ENCODE measurements around the gene FGFBP3.
"Not testable (repeated sequence)": the region's sequence is repeated elsewhere in the genome, so short reads cannot be mapped to it uniquely, and the experiment has no call there.

The FGFBP3 gene

DNA sequence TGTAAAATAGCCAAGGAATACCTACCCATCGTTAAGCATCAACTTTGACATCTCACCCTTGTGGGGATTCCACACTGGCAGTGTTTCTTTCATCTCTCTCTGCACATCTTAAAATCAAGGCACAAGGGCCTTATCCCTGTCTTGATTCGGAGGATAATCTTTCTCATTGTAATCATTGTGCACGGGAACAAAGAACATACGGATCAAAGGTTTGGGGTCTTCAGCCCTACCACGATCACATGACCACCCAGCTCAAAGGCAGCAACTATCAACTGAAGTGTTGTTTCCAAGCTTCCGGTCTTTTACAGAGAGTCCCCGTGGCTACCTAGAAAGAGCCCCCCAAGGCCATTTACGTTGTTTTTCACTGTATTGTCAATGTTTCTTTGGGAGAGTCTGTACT lies 11.9 kb downstream of the FGFBP3 start:
- no peak for DNase-seq

DNA sequence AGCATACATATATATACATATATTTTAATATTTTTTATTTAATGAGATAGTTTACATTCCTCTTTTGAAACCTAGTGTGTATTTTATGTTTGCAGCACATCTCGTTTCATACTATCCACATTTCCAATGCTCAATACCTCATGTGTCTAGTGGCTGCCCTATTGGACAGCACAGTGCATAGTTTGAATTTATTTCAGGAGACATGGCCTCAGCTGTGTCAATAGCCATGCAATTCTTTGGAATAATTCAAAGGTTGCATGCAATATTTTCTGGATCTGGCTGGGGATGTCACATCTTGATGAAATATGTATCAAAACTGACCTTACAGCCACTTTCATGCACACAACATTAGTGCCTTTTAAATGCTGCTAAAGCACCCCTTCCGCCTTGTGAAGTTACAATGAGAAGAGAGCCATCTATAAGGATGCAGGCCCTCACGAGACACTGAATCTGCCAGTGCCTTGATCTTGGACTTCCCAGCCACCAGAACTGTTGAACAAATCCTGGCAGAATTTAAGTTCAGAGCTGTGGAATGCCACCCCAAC lies 13.0 kb downstream of the FGFBP3 start:
- no peak for DNase-seq

DNA sequence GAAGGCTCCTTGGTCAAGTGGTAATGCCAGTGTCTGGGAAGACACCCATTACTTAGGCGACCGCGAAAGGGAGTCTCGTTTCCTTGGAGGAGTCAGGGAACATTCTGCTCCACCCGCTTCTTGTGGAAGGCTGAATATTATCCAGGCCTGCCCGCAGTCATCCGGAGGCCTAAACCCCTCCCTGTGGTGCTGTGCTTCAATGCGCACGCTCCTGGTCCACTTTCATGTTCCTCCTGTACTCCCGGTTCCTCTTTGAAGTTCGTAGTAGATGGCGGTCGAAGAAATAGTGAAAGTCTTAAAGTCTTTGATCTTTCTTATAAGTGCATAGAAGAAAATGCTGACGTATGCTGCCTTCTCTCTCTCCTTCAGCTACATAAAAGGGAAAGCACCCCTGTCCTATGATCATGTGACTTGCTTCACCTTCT lies 15.0 kb downstream of the FGFBP3 start:
- DNase-seq: not testable (repeated sequence)

DNA sequence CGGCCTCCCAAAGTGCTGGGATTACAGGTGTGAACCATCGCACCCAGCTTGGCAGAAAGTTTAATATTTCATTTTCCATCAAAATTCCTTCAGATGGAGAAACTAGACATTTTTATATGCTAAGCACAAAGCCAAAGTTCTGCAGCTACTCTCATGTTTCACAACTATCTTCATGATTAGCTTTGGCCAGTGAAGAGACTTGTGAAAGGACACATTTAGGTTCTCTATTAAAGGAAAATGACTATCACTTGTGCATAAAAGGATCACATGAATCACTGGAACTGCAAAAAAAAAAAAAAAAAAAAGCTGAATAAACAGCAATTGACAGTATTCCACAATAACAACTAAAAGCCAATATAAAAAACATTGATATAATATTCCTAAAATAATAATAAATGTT lies 16.2 kb downstream of the FGFBP3 start:
- no peak for DNase-seq

DNA sequence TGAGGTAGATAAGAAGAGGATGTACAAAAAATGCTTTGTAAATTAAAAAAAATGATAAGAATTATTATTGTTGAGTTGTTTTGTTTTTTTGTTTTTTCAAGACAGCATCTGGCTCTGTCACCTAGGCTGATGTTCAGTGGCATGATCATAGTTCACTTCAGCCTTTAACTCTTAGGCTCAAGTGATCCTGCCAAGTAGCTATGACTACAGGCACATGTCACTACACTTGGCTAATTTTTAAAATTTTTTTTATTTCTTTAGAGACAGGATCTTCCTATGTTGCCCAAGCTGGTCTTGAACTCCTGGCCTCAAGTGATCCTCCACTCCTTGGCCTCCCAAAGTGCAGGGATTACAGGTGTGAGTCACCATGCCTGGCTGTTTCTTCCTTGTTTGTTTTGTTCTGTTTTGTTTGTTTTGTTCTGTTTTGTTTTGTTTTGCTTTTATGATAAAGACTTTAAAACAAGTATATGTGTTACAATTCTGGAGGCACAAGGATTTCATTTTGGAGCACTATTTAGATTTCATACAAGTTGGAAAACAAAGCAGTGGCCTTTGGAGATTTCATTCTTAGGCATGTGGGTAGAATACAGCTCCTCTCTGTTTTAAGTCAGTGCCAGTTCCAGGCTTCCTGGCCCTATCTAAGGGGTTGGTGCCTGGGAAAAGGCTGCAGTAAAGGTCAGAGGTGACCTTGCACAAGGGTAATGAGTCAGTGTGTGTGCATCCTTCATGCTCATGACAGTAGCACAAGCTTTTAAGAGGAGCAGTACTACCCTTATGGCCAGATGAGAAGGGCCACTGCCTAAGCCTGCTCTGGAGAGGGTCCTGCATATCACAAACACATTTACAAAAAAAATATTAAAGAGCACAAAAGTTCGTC lies 17.9 kb downstream of the FGFBP3 start:
- DNase-seq: no peak

DNA sequence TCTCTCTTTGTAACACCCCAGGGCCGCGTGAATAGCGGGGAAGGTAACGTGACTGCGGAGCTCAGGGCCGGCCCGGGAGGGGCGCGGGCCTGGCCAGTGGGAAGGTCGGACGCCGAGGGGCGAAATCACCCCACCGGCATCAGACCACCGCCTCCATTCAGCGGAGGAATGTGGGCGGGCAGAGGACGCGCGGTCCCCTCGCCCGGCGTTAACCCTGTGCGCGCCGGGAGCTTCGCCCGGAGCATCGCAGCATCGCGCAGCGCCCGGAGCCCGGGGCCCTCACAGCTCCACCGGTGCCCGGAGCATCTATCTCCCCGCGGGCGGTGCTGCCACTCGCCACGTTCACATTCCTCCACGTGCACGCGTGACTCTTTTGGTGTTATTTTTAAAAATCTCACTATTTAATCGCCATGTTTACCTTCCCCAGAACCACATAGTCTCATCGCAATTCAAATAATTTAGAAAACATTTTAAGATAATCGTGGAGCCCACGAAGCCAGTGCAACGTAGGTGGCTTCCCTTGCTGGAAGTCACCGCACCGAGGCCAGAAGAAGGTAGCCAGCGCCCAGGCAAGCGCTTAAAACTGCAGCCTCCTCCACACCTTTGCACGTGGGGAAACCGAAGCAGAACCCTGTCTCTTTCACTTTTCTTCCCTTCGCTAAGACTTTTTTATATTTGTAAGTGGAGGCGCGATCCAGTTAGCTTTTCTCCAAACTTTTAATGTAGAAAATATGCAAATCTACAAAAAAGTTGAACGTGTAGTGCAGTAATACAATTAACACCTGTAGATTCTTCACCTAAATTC lies 21.8 kb downstream of the FGFBP3 start:
- DNase-seq: no peak

DNA sequence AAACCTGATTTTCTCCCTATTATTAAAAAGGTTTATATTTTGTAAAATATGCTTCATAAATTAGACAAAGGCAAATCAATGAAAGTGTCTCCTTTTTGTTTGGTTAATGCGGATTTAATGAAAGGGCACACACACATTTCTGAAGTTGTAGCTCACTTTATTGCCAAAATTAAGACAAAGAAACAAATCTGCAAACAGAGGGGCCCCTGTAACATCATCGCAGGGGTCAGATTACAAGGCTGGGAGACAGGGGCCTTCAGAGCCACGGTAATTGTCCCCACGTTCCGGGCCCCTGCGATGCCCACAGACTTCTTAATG lies 22.4 kb downstream of the FGFBP3 start:
- DNase-seq: no peak

DNA sequence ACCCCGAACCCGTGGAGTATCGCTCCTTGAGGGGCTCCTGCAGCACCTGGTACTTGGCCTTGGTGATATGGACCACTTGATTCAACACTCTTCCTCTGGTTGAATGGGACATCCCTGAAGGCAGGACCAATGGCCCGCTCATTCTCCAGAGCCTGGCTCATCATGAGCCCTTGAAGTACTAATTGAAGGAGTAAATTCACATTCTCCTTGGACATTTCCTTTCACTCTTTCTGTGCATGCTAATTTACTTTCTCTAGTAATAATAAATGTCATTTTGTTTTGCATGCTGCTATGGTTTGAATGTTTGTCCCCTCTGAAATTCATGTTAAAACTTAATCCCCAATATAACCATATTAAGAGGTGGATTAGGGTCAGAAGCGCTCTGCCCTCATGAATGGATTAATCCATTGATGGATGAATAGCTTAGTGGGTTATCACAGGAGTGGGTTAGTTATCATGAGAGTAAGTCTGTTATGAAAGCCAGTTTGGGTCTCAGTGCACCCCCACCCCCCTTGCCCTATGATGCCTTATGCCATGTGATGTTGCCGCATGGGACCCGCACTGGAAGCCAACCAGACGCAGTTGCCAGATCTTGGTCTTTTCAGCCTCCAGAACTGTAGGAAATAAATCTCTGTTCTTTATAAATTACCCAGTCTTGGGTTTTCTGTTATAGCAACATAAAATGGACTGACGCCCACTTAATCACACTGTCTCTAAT lies 23.8 kb downstream of the FGFBP3 start:
- no peak for DNase-seq

DNA sequence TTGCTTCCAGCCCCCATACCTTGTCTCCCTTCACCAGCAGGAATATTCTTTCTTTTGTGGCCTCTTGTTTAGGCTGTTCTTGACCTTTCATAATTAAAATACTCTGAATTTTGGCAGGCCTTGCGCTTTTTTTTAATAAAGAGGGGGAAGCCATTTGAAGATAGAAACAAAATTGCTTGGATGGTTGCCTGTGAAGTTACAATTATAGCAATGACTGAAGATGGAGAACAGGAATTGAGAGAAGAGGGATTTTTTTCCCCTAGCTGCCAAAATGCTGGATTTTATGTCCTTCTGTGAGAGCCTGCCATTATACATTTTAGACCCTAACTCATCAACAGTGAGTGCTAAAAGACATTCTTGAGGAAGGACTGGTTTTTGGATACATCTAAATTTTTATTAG lies 24.8 kb downstream of the FGFBP3 start:
- DNase-seq: no peak

DNA sequence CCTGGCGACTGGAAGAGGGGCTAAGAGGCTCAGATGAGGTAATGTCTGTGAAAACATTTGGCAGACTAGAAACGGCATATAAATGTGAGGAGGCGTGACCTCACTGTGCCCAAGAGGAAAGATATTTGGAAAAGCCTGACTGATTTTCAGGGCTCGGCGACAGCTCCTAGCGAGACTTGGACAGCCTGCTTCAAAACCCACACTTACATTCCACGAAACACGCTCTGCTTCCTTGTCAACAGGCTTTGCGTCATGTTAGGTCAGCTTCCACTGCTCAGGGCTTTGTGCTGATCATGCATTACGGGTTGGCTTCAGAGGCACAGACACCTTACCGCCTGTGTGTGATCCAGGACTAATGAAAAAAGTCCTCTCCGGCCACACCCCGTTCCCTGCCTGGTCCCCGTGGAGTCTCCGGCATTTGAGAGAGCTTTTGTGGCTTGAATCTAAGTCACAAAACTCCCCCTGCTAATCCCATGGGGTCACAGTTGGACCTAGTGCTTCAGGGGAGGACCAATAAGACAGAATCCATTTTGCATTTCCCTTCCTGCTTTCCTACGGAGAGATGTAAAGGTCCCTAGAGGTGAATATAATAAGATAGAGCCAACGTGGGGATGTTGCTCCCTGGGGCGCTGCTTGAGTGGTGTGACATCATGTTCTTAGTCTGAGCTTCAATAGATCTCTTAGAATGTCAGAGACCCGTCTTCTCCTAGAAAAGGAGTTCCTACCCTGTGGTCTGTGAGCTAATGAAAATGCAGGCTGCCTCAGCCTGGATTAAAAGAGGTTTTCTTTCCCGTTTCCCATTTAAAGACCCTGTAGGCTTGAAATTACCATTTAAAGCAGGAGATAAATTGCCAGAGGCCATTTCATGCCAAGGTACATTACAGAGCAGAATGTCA lies 25.5 kb downstream of the FGFBP3 start:
- no peak for DNase-seq

DNA sequence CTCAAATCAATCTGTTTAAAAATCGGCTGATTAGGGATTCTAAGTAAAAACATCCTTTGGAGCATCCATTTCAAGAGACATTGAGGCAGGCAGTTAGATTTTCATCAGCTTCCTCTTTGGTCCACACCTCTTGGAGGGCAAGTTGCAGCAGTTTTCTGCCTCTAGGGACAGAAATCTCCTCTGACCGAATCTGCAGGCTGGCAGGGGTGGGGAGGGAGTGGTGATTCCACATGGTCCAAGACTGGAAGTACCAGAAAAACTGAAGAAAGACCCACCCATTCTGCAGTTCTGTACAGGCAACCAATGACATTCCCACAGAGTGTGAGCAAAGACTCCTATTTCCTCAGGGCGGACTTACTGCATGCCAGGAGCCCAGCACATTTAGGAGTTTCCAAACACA lies 29.0 kb downstream of the FGFBP3 start:
- DNase-seq: no peak

DNA sequence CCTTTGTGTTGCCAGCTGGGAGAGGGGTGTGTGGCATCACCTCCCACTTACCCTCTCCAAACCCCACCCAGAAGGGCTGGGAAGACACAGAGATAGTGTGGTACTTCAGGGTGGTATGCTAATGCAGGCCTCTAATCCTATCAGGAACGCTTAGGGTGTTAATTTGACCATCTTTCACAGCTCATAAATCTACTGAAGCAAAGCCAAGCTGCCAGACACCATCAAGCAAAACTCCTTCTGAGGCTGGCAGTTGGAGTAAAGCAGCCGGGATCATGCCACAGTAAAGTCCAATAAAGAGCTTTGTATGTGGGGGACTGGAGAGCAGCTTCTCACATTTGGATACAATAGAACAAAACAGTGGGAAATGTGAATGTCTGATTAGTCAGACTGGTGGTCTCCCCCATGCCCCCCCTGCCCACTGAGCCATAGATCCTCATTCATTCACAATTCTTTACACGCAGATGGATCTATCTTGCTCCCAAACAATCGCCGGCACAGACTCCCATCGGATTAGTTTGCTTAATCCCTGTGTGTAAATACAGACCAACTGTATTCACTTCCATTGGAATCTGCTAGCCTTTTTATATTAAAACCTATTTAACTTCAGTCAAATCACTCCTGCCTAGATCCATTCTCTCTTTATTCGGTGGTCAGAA lies 29.6 kb downstream of the FGFBP3 start:
- no peak for DNase-seq

DNA sequence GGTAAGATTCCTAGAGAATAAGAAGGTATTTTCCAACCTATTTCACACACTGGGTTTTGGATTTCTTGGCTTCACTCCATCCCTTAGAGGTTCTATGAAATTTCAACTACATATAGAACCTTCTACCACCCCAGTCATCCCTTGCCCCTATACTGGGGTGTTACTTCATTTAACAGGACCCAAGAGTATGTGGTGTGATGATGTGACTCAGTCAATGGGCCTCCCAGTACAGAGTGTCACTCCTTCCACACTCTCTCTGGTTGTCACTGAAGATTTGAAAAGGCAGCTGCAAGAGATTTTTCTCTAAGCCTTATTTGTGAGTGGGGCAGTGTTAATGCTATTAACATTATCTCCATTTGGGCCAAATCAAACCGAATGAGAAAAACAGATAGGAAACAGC lies 33.5 kb downstream of the FGFBP3 start:
- no peak for DNase-seq

DNA sequence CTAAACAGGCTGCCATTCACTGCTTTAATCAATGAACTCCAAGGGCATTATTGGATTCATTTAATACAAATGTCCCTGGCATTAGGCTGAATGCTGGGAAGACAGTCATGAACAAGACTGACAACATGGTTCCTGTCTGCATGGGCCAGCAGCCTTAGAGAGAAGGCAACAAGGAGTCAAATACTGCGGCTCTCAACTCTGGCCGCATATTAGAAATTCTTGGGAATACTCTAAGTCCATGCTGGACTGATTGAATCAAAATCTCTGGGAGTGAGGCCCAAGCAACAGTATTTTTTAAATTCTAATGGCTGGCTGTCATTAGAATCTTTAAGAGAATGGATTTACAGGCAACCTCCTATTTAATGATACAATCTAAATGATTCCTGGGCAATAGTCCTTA lies 34.1 kb downstream of the FGFBP3 start:
- no peak for DNase-seq

DNA sequence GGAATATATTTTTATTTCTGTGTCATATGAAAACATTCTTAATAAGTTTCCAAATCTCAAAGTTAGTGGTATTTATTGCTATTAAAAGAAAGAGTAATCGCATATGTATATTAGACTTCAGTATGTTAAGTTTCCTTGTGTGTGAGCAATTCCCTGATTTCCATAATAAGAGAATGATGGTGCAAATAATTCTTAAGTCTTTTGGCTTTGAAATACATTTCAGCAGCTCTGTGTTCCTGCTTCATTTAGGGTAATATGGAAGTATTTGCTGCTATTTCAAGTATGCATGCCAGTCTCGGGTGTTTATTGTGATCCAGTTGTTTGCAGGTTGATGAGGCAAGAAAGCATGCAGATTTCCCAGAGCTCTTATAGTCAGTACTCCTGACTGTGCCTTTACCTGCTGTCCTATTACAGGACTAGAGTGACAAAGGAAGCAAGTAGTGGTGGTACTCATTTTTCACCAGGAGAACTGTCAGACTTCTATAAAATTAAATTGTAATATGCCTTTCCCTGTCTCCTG lies 43.7 kb downstream of the FGFBP3 start:
- DNase-seq: no peak

DNA sequence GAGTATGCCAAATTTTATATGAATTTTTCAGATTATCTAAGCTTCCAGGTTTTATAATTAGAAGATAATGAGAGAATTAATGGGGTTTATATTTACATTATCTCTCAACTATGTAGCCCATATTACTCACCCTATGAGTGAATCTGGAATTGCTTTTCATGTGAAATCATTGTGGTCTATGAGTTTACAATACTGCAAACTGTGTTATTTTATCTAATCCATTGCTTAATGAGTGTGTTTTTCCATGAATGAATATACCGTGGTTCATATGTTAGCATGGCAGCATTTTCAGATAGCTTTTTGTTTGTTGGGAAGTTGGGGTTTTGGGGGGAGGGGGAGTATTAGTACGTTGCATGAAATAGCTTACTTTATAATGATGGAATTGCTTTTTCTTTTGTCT lies 44.5 kb downstream of the FGFBP3 start:
- no peak for DNase-seq

DNA sequence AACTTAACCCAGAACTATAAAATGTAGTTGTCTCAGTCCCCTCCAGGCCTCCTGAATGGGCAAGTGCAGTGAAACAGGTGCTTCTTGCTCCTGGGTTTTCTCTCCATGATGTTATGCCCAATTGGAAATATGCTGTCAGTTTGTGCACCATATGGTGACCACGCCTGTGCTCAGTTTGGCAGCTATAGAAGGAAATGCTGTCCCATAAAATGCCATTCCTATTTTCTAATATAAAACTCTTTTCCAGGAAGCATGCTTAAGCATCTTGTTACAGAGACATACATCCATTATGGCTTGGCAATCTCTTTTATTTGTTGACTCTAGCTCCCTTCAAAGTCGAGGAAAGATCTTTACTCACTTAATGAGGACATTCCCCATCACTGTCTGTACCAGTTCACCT lies 45.2 kb downstream of the FGFBP3 start:
- no peak for DNase-seq

DNA sequence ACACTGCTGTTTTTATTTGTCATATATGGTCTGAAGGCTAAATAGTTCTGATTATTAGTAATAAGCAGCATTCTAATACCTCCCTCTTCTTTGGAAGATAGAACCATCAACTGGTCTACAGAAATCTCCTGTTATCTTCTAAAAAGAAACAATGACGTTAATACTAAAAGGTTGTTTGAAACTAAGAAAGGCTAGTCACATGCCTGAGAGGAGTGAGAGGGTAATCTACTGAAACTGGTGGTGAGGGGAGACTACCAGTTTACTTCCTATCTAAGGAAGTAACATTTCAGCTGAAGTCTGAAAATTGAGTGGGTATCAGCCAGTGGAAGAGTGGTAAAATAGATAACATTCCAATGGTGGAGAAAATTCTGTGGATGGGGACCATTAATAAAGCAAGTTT lies 48.4 kb downstream of the FGFBP3 start:
- no peak for DNase-seq

DNA sequence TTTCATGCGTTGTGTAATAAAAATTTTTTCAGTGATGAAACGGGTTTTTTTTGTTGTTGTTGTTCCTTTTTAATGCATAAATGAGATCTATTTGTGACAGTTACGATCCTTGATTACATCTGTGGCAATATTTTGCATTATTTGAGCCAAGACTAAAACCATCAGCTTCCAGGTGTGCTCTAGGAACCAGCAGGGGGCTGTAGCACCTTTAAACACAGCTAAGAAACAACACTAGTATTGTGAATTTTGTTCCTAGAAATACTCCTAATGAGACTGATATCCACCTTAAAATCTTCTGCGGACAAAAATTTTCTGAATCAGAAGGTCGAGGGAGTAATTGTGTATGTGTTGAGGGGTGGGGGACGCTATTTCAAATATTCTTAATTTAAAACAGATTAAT lies 52.6 kb downstream of the FGFBP3 start:
- DNase-seq: no peak

Measured in DMS 273 treated with DMSO at 0.1 percent for 48 hours (cell line).